ENCODE measurements around the gene RNF13.

GRCh38 chr3:149781211-149781610 is 31.8 kb upstream of the RNF13 start:
- TF ChIP-seq CTCF (conservative IDR thresholded peaks at IDR 0.05 in 1 of 2, IDR thresholded peaks at IDR 0.05 in 1 of 2; ENCODE audit: low read depth in 1 of 2, low read length in 2 of 2), result no peak
- no peak for TF ChIP-seq EZH2 (IDR thresholded peaks at IDR 0.05; ENCODE audit: low read length, missing control alignments)

Data from fibroblast of lung (primary cell).